GM12891 (cell line): ENCODE measurements around the gene ELOVL2.
"Not testable (repeated sequence)": the region's sequence is repeated elsewhere in the genome, so short reads cannot be mapped to it uniquely, and the experiment has no call there.

Experiments used
- DNase-seq: peaks from one replicate; pipeline ENCODE4 v3.0.0; 2011; ENCODE audit warnings: low spot score; ENCODE audit not compliant: insufficient read length
- FAIRE-seq: peaks from 2 replicates; lab custom pipeline; 2011; peaks lifted over from hg19 to GRCh38; lab: Jason Lieb, UNC
- PAX5 ChIP-seq: IDR thresholded peaks from 2 replicates; pipeline ENCODE4 v1.6.1; 2011; ENCODE audit warnings: low read length, moderate library complexity, mild to moderate bottlenecking; ENCODE audit not compliant: insufficient read depth, severe bottlenecking
- POLR2A ChIP-seq: IDR thresholded peaks from 2 replicates; pipeline ENCODE4 v1.6.1; 2011; ENCODE audit warnings: low read depth, low read length, control low read depth
- POLR2AphosphoS5 ChIP-seq: IDR thresholded peaks from 2 replicates; pipeline ENCODE4 v1.6.1; 2011; ENCODE audit warnings: low read depth, low read length, control low read depth
- POU2F2 ChIP-seq: IDR thresholded peaks from 2 replicates; pipeline ENCODE4 v1.6.1; 2011; ENCODE audit warnings: low read depth, mild to moderate bottlenecking, control low read depth, low read length, moderate library complexity
- SPI1 ChIP-seq: IDR thresholded peaks from 2 replicates; pipeline ENCODE4 v1.6.1; 2011; ENCODE audit warnings: low read depth, low read length, control low read depth
- TAF1 ChIP-seq: IDR thresholded peaks from 2 replicates; pipeline ENCODE4 v1.6.1; 2011; ENCODE audit warnings: low read depth, low read length, control low read depth

ELOVL2 gene

DNA sequence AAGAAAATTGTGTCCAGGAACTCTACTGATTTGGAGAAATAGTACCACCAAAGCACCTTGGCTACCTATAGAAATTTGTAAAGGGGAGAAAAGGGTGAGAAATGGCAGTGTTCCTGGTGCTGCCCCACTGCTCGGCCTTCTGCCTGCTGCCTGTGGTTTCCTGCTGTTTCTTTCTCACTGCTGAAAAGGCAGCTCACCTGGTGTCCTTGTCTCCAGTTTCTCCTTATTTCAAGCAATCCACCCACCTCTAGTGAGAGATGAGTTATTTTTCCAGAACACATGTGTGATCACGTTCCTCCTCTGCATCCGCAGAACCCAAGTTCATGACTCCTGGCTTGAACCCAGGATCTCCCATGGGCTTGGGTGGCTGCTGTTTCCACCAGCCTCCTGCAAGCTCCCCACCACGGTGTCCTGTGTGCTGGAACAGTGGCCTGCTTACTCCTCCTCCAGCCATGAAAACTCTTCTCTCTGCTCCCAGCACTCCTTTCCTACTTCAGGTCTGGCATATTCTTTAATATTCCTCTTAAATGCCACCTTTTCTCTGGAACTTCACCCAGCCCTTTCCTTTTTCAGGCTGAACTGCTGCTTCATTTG lies 48.9 kb downstream of the ELOVL2 start:
- TF ChIP-seq POU2F2 (no peak), POLR2A (no peak), TAF1 (no peak), POLR2AphosphoS5 (no peak), SPI1 (no peak), PAX5 (no peak)
- no peak for DNase-seq
- FAIRE-seq, result no peak

DNA sequence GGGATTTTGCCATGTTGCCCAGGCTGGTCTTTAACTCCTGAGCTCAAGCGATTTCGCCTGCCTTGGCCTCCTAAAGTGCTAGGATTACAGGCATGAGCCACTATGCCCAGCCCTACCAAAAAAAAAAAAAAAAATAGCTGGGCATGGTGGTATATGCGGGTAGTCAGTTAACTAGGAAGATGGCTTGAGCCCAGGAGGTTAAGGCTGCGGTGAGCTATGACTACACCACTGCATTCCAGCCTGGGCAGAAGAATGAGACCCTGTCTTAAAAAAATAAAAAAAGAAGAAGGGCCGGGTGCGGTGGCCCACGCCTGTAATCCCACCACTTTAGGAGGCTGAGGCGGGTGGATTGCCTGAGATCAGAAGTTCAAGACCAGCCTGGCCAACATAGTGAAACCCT lies 50.2 kb downstream of the ELOVL2 start:
- DNase-seq, result no peak
- FAIRE-seq, result no peak
- TF ChIP-seq POU2F2, result no peak
- no peak for TF ChIP-seq SPI1
- no peak for TF ChIP-seq POLR2AphosphoS5
- TF ChIP-seq POLR2A, result no peak
- TF ChIP-seq PAX5, result no peak
- TF ChIP-seq TAF1, result no peak

GRCh38 chr6:10991115-10991514 lies 53.0 kb downstream of the ELOVL2 start:
- no peak for FAIRE-seq
- no peak for TF ChIP-seq TAF1
- TF ChIP-seq POLR2A, result no peak
- no peak for TF ChIP-seq SPI1
- TF ChIP-seq POU2F2, result no peak
- TF ChIP-seq POLR2AphosphoS5, result no peak
- TF ChIP-seq PAX5, result no peak
- DNase-seq, result no peak

GRCh38 chr6:10989587-10989986 lies 54.5 kb downstream of the ELOVL2 start:
- TF ChIP-seq TAF1 (no peak), SPI1 (no peak), POU2F2 (no peak), POLR2AphosphoS5 (no peak), POLR2A (no peak), PAX5 (no peak)
- FAIRE-seq (no peak), DNase-seq (no peak)

DNA sequence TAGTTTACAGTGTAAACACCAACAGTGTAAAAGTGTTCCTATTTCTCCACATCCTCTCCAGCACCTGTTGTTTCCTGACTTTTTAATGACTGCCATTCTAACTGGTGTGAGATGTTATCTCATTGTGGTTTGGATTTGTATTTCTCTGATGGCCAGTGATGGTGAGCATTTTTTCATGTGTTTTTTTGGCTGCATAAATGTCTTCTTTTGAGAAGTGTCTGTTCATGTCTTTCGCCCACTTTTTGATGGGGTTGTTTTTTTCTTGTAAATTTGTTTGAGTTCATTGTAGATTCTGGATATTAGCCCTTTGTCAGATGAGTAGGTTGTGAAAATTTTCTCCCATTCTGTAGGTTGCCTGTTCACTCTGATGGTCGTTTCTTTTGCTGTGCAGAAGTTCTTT lies 59.1 kb downstream of the ELOVL2 start:
- FAIRE-seq, DNase-seq: not testable (repeated sequence)

GRCh38 chr6:10981409-10981808 lies 62.7 kb downstream of the ELOVL2 start:
- no peak for TF ChIP-seq TAF1
- TF ChIP-seq PAX5, result no peak
- no peak for TF ChIP-seq POU2F2
- no peak for TF ChIP-seq POLR2AphosphoS5
- no peak for TF ChIP-seq POLR2A
- TF ChIP-seq SPI1, result no peak

GRCh38 chr6:10979603-10980002 lies 64.5 kb downstream of the ELOVL2 start:
- FAIRE-seq, result no peak
- no peak for DNase-seq
- TF ChIP-seq SPI1 (no peak), POU2F2 (no peak), POLR2A (no peak), TAF1 (no peak), POLR2AphosphoS5 (no peak), PAX5 (no peak)

More at GRCh38 chr6:10981409-10981808, 62.7 kb downstream of the ELOVL2 start:
- DNase-seq, result no peak
- no peak for FAIRE-seq

DNA sequence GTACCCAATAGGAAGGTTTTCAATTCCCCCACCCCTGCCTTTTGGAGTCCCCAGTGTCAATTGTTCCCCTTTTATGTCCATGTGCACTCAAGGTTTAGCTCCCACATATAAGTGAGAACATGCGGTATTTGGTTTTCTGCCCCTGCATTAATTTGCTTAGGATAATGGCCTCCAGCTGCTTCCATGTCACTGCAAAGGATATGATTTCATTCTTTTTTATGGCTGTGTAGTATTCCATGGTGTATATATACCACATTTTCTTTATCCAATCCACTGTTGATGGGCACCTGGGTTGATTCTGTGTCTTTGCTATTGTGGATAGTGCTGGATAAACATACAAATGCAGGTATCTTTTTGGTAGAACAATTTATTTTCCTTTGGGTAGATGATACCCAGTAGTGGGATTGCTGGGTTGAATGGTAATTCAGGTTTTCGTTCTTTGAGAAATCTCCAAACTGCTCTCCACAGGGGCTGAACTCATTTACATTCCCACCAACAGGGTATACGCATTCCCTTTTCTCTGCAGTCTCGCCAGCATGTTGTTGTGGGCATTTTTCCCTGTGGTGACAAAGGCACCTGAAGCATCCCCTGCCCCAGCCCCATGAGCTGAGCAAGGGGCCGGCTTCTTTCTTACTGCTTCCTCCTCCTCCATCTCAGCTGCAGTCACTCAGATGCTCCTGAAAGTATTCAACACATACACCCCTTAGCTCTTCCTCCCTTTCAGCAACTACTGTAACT lies 66.7 kb downstream of the ELOVL2 start:
- no peak for TF ChIP-seq POLR2AphosphoS5
- TF ChIP-seq TAF1, result no peak
- no peak for TF ChIP-seq POLR2A
- no peak for TF ChIP-seq POU2F2
- TF ChIP-seq SPI1, result no peak
- no peak for TF ChIP-seq PAX5
- no peak for DNase-seq
- FAIRE-seq, result no peak

- TF ChIP-seq POU2F2, result no peak
- DNase-seq, result no peak
- no peak for FAIRE-seq
These were observed 67.5 kb downstream of the ELOVL2 start for GRCh38 chr6:10976571-10976970.

GRCh38 chr6:10972196-10972595 lies 71.9 kb downstream of the ELOVL2 start:
- TF ChIP-seq POLR2A (no peak), POU2F2 (no peak), TAF1 (no peak), POLR2AphosphoS5 (no peak), SPI1 (no peak)
- FAIRE-seq (no peak), DNase-seq (no peak)

GRCh38 chr6:10970731-10971130 lies 73.4 kb downstream of the ELOVL2 start:
- FAIRE-seq, result no peak
- no peak for TF ChIP-seq SPI1
- no peak for TF ChIP-seq POLR2A
- no peak for TF ChIP-seq POU2F2
- TF ChIP-seq PAX5, result no peak
- TF ChIP-seq TAF1, result no peak
- TF ChIP-seq POLR2AphosphoS5, result no peak
- DNase-seq, result no peak
